Measurements from ENCODE around the gene RNF214.

Gene RNF214

GRCh38 chr11:117334896-117335295, 102.4 kb downstream of the RNF214 start:
- H3K4me1 Mint-ChIP-seq = peaks cover 36% of the 10 kb centered on the region
- H3K36me3 Mint-ChIP-seq (ENCODE audit: insufficient read depth) = peaks cover 17% of the 10 kb centered on the region

GRCh38 chr11:117335399-117335798, 102.9 kb downstream of the RNF214 start:
- peaks cover 18% of the 10 kb centered on the region for H3K36me3 Mint-ChIP-seq (ENCODE audit: insufficient read depth)
- DNase-seq (ENCODE audit: low spot score in 2 of 2) = no peak
- H3K4me1 Mint-ChIP-seq = peaks cover 32% of the 10 kb centered on the region

More at GRCh38 chr11:117334896-117335295, 102.4 kb downstream of the RNF214 start:
- ATAC-seq (replicated peaks; ENCODE audit: extremely low read depth, poor library complexity, severe bottlenecking) (no peak), DNase-seq (ENCODE audit: low spot score in 2 of 2) (no peak)
- Mint-ChIP-seq H3K27ac (ENCODE audit: low read depth) (no peak overlapping the region), H3K4me3 (no peak overlapping the region), H3K9me3 (no peaks in the 10 kb centered on the region), H3K27me3 (no peaks in the 10 kb centered on the region)

More at GRCh38 chr11:117335399-117335798, 102.9 kb downstream of the RNF214 start:
- H3K4me3 Mint-ChIP-seq = no peak overlapping the region
- H3K9me3 Mint-ChIP-seq = no peaks in the 10 kb centered on the region
- no peak for ATAC-seq (replicated peaks; ENCODE audit: extremely low read depth, poor library complexity, severe bottlenecking)
- H3K27ac Mint-ChIP-seq (ENCODE audit: low read depth) = no peak overlapping the region
- no peaks in the 10 kb centered on the region for H3K27me3 Mint-ChIP-seq
